Measurements from ENCODE around the gene NAA10. TPM values are rescaled to one million over a fixed set of nuclear protein-coding genes. Genes with fewer than 3 reads are reported as not detected.
A peak's percentile ranks its signal among the peaks of the same experiment; 100 is the strongest.

NAA10 gene
- total RNA-seq, 1 donor from 2014 or later = 69.2 TPM

GRCh38 chrX:153925739-153926551 is 8.9 kb downstream of the NAA10 start, which contains the start of gene ARHGAP4:
Gene ARHGAP4, minus strand, starts transcription at chrX:153926264. Its CDS starts 62 bp downstream, at chrX:153926202.
- peak within 1 kb of the TSS; percentile 95 for H3K27ac ChIP-seq
- H3K9me3 ChIP-seq = no peaks in the 10 kb centered on the region
- H3K27me3 ChIP-seq (ENCODE audit: low read depth) = no peaks in the 10 kb centered on the region
- H3K4me3 ChIP-seq = peak within 1 kb of the TSS; percentile 64
- intact Hi-C loops (cut with DNase I) = no loop called here
- DNase-seq (peak; percentile 63), ATAC-seq (no peak)
- H3K4me1 ChIP-seq = peaks cover 44% of the 10 kb centered on the region
- TF ChIP-seq CTCF (IDR thresholded peaks at IDR 0.05) = no peak
- H3K36me3 ChIP-seq = peaks cover 14% of the 10 kb centered on the region

GRCh38 chrX:153925387-153925738 is 9.5 kb downstream of the NAA10 start:
- intact Hi-C loops (cut with DNase I) = no loop called here
- DNase-seq (no peak), ATAC-seq (no peak)
- H3K4me3 ChIP-seq = peak overlapping the region; percentile 64
- H3K36me3 ChIP-seq = peaks cover 8% of the 10 kb centered on the region
- H3K27me3 ChIP-seq (ENCODE audit: low read depth) = no peaks in the 10 kb centered on the region
- H3K27ac ChIP-seq = peak overlapping the region; percentile 95
- peaks cover 50% of the 10 kb centered on the region for H3K4me1 ChIP-seq
- no peak for TF ChIP-seq CTCF (IDR thresholded peaks at IDR 0.05)
- H3K9me3 ChIP-seq = no peaks in the 10 kb centered on the region

GRCh38 chrX:153924149-153924861 is 10.5 kb downstream of the NAA10 start:
- peaks cover 46% of the 10 kb centered on the region for H3K4me1 ChIP-seq
- no peaks in the 10 kb centered on the region for H3K36me3 ChIP-seq
- H3K4me3 ChIP-seq = peak overlapping the region; percentile 64
- no peaks in the 10 kb centered on the region for H3K9me3 ChIP-seq
- H3K27me3 ChIP-seq (ENCODE audit: low read depth) = no peaks in the 10 kb centered on the region
- ATAC-seq (no peak), DNase-seq (no peak)
- intact Hi-C loops (cut with DNase I) = no loop called here
- TF ChIP-seq CTCF (IDR thresholded peaks at IDR 0.05) = peak; percentile 22
- peak overlapping the region; percentile 46 for H3K27ac ChIP-seq

GRCh38 chrX:153922932-153923857 is 11.6 kb downstream of the NAA10 start:
- Histone ChIP-seq H3K4me1 (peaks cover 39% of the 10 kb centered on the region), H3K4me3 (peak overlapping the region; percentile 25), H3K27me3 (ENCODE audit: low read depth) (no peaks in the 10 kb centered on the region), H3K27ac (peak overlapping the region; percentile 46), H3K36me3 (peaks cover 5% of the 10 kb centered on the region), H3K9me3 (no peaks in the 10 kb centered on the region)
- DNase-seq = peak; percentile 78
- intact Hi-C loops (cut with DNase I) = no loop called here
- peak; percentile 45 to 52 for ATAC-seq
- TF ChIP-seq CTCF (IDR thresholded peaks at IDR 0.05) = peak; percentile 49

All from lower lobe of right lung (tissue), 2 donors.